MG63 (cell line): ENCODE results near the gene SLCO3A1. TPM values are rescaled to one million over a fixed set of nuclear protein-coding genes. Genes with fewer than 3 reads are reported as not detected.
"Not testable (repeated sequence)": the region's sequence is repeated elsewhere in the genome, so short reads cannot be mapped to it uniquely, and the experiment has no call there.

Source experiments
- DNase-seq: peaks from one replicate; pipeline ENCODE4 v3.0.0-alpha.2; 2020
- H3K27me3 ChIP-seq: fragments of 250-450 bp; sonication (Bioruptor Pico); 2 replicates; pipeline ENCODE4 v1.5.1; 2020; ENCODE audit warnings: mild to moderate bottlenecking, moderate library complexity
- H3K36me3 ChIP-seq: fragments of 250-450 bp; sonication (Bioruptor Pico); 2 replicates; pipeline ENCODE4 v1.5.1; 2020; ENCODE audit warnings: mild to moderate bottlenecking, moderate library complexity
- H3K4me3 ChIP-seq: fragments of 250-450 bp; sonication (Bioruptor Pico); 2 replicates; pipeline ENCODE4 v1.5.1; 2020; ENCODE audit warnings: mild to moderate bottlenecking, moderate library complexity
- H3K9me3 ChIP-seq: fragments of 250-450 bp; sonication (Bioruptor Pico); 2 replicates; pipeline ENCODE4 v1.5.1; 2020; ENCODE audit warnings: mild to moderate bottlenecking, moderate library complexity
- total RNA-seq: library from RNA; depleted of rRNA; stranded (reverse); fragments of >200 nt; shearing (Covaris generic); gene quantifications from 2 replicates; pipeline ENCODE4 v1.2.3, GENCODE V29; 2014; ENCODE audit warnings: low replicate concordance

Gene SLCO3A1
- total RNA-seq, 1 experiment from 2014 or later = 37.4 TPM

DNA sequence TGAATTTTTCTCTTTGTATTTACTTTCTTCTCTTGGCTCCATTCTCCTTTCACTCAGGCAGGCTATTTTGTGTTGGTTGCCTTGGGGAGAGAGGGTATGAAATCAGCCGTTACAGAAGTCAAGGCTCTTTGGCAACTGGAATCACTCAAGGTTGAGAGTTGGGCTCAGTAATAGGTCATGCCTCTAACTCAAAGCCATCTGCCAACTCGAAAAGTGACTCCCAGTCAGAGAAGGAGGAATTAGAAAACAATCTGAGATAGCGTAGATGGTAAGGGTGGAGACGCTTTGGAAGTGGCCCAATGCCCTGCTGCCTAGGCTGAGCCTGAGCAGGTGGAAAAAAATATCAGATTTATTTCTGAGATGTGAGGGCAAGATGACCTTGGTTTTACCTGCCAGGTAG lies 334.5 kb downstream of the SLCO3A1 start:
- no peak for DNase-seq
- H3K9me3 ChIP-seq = no peaks in the 10 kb centered on the region
- H3K4me3 ChIP-seq = no peak overlapping the region
- peaks cover 5% of the 10 kb centered on the region for H3K27me3 ChIP-seq
- no peaks in the 10 kb centered on the region for H3K36me3 ChIP-seq

DNA sequence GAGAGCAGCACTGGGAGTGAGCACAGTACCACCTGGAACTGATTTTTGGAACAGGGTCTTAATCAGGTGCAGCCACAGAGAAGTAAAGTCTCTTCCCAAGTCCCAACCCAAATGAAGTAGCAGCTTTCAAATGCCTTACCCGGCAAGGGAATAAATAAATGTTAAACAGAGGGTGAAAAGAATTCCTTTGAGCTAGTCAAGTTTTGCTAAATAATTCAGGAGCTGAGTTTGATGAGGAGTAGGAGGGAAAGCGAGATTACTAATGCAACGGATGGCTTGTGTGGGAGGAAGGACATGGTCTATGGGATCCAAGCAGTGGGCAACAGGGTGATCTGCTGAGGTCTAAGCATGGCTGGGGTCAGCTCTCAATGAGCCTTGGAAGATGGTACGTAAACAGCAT lies 335.7 kb downstream of the SLCO3A1 start:
- Histone ChIP-seq H3K36me3 (no peaks in the 10 kb centered on the region), H3K27me3 (peaks cover 5% of the 10 kb centered on the region), H3K4me3 (no peak overlapping the region), H3K9me3 (no peaks in the 10 kb centered on the region)
- DNase-seq = no peak

DNA sequence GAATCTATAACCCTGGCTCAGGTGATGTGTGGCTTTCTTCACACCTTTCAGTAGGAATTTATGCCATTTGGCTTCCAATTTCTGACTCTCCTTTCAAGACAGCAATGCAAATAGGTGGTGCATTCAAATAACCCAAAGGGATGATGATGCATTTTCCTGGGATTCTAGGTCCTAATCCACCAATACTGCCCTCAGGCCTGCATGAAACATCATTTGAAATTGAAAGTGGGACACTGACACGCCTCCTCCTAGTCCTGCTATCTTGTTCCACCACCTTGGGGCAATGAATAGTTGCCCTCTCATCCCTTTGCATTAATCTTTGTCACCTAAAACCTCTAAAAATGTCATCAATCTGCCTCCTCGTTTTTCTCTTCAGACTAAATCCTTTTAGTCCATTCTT lies 341.7 kb downstream of the SLCO3A1 start:
- peaks cover 5% of the 10 kb centered on the region for H3K27me3 ChIP-seq
- no peaks in the 10 kb centered on the region for H3K36me3 ChIP-seq
- H3K9me3 ChIP-seq = no peaks in the 10 kb centered on the region
- no peak overlapping the region for H3K4me3 ChIP-seq
- DNase-seq = no peak

DNA sequence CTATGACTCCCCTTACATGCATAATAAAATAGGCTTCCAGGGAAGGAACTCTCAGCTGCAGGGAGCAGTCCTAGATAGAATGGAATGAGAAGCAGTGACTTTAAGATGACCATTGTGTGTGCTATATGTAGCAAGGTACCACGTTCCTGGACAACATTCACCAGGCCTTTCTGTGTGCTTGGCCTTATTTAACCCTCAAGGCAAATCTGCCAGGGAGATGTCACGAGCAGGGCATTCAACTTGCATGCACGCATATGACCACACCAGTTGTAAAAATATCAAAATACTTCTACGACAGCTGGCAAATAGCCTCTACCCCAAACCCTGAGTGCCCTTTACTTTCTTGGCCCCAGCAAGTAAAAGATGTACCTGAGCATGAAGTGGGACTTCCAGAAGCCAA lies 342.8 kb downstream of the SLCO3A1 start:
- no peak overlapping the region for H3K4me3 ChIP-seq
- no peak for DNase-seq
- H3K27me3 ChIP-seq = no peaks in the 10 kb centered on the region; the same call in 1 of the 2 replicates
- H3K9me3 ChIP-seq = no peaks in the 10 kb centered on the region
- no peaks in the 10 kb centered on the region for H3K36me3 ChIP-seq

DNA sequence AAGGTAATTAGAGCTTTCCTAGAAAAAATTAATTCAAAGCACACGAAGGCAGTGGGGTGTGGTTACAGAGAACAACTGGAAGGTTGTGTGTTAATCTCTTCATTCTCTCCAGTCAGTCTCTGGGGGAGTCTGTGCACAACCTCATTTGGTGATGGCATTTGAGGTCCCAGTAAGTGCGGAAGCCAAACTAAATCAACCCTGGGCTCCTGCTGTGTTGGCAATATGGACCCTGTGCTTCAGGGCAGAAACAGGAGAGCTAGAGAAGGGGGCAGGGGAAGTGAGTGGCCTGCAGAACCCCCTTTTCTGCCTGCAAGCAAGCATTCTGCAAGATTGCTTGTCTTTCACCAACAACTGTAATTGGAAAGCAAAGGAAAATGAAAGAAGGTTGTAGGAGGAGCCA lies 344.2 kb downstream of the SLCO3A1 start:
- no peak overlapping the region for H3K4me3 ChIP-seq
- H3K27me3 ChIP-seq = no peaks in the 10 kb centered on the region
- DNase-seq = no peak
- H3K9me3 ChIP-seq = no peaks in the 10 kb centered on the region
- H3K36me3 ChIP-seq = no peaks in the 10 kb centered on the region

DNA sequence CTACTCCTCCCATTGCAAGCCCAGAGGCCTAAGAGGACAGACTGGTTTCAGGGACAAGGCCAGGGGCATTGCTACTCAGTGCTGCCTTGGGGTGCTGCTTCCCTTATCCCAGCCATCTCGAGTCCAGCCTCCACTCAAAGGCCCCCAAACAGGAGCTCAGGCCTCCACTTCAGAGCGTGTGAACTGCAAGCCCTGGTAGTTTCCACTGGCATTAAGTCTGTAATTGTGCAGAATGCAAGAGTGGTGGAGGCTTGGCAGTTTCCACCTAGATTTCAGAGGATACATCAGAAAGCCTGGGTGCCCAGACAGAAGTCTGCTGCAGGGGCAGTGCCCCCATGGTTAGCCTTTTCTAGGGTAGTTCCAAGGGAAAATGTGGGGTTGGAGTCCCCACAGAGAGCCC lies 347.4 kb downstream of the SLCO3A1 start:
- Histone ChIP-seq H3K27me3 (no peaks in the 10 kb centered on the region), H3K4me3 (no peak overlapping the region), H3K36me3 (no peaks in the 10 kb centered on the region), H3K9me3 (no peaks in the 10 kb centered on the region)
- no peak for DNase-seq

DNA sequence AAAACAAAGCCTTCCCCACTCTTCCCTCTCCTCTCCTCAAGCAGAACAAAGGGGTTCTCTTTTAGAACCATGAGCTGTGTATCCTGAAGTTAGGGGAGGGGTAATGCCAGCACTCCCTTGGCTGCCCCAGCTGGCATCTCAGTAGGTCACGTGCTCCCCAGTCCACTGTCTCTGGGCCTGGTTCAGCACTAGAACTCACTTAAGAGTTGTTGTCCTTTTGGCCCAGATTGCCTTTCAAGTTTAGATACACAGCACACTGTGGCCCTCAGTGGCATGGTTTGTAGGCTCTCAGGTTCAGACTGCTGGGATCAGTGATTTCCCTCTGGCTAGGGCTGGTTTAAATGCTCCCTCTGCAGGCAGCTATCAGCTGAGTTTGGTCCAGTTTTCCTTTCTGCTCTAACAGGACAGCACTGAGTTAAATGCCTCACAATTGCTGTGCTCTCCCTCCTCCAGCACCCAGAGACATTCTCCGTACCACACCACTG lies 351.8 kb downstream of the SLCO3A1 start:
- H3K36me3 ChIP-seq = no peaks in the 10 kb centered on the region
- no peaks in the 10 kb centered on the region for H3K27me3 ChIP-seq
- H3K4me3 ChIP-seq = no peak overlapping the region
- peaks cover 7% of the 10 kb centered on the region; the same call in 1 of the 2 replicates for H3K9me3 ChIP-seq
- no peak for DNase-seq

DNA sequence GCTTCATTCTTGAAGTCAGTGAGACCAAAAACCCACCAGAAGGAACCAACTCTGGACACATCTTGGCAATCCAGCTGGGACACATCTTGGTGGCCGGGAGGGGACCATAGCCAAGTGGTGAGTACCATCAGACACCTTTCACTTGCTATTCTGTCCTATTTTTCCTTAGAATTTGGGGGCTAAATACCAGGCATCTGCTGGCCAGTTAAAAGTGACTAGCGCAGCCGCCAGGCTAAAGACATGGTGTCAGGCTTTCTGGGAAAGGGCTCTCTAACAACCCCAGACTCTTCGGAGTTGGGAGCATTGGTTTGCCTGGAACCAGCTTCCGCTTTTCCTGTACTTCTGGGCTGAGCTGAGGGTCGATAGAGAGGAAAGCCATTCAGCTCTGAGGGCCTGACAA lies 354.1 kb downstream of the SLCO3A1 start:
- not testable (repeated sequence) for H3K27me3 ChIP-seq, DNase-seq

More for the DNA sequence above, 354.1 kb downstream of the SLCO3A1 start:
- not testable (repeated sequence) for H3K4me3 ChIP-seq, H3K9me3 ChIP-seq, H3K36me3 ChIP-seq
